RWPE2 (cell line): ENCODE data around the gene IL20RB.

ENCODE experiments used
- ATAC-seq: fragments of 200-7000 bp; cut with Tn5 transposase; 3 replicates; pipeline ENCODE4 v1.9.1; 2021; ENCODE audit warnings: low read depth
- DNase-seq: peaks from one replicate; pipeline ENCODE4 v3.0.0-alpha.2; 2020; ENCODE audit warnings: low spot score
- H3K27ac ChIP-seq: fragments of 450-650 bp; 2 replicates; pipeline ENCODE4 v1.5.1; 2017; ENCODE audit warnings: mild to moderate bottlenecking; ENCODE audit not compliant: poor library complexity, severe bottlenecking
- H3K27me3 ChIP-seq: fragments of 250-450 bp; sonication (Bioruptor Pico); 2 replicates; pipeline ENCODE4 v1.5.1; 2021; ENCODE audit warnings: mild to moderate bottlenecking, moderate library complexity; ENCODE audit not compliant: insufficient read depth, poor library complexity, severe bottlenecking
- H3K36me3 ChIP-seq: fragments of 250-450 bp; sonication (Bioruptor Pico); 2 replicates; pipeline ENCODE4 v1.5.1; 2020; ENCODE audit warnings: low read depth, mild to moderate bottlenecking, moderate library complexity
- H3K4me1 ChIP-seq: fragments of 250-450 bp; sonication (Bioruptor Pico); 2 replicates; pipeline ENCODE4 v1.5.1; 2021; ENCODE audit warnings: mild to moderate bottlenecking, moderate library complexity; ENCODE audit not compliant: insufficient read depth, poor library complexity, severe bottlenecking
- H3K4me3 ChIP-seq: fragments of 250-450 bp; sonication (Bioruptor Pico); 2 replicates; pipeline ENCODE4 v1.5.1; 2021; ENCODE audit warnings: mild to moderate bottlenecking, moderate library complexity; ENCODE audit not compliant: severe bottlenecking
- H3K9me3 ChIP-seq: fragments of 250-450 bp; sonication (Bioruptor Pico); 2 replicates; pipeline ENCODE4 v1.5.1; 2021; ENCODE audit warnings: mild to moderate bottlenecking, moderate library complexity; ENCODE audit not compliant: severe bottlenecking
- TF ChIP-seq, protein P1 (sequence below): fragments of 450-650 bp; IDR thresholded peaks from one replicate; pipeline ENCODE4 v1.5.1; 2017; ENCODE audit warnings: mild to moderate bottlenecking, moderate library complexity; ENCODE audit not compliant: poor library complexity, severe bottlenecking

The IL20RB gene

DNA sequence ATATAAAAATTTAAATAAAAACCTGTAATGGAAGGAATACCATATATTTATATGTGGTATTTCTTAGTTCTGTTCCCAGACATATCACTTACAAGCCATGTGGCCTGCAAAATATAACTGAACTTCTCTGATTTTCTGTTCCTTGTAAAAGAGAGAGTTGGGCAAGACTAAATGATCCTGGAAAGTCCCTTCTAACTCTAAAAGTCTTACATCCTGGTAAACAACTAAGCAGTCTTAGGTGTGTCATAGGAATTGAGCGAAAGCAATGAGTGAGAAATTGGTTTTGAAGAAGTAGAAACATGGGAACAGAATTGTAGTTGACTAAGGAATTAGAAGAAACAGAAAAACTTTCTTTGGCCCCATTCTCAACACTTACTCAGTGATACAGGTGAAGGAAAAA lies 25.3 kb upstream of the IL20RB start:
- peaks cover 32% of the 10 kb centered on the region for H3K36me3 ChIP-seq
- H3K4me1 ChIP-seq = peaks cover 34% of the 10 kb centered on the region
- H3K9me3 ChIP-seq = no peaks in the 10 kb centered on the region
- ATAC-seq (no peak), DNase-seq (no peak)
- no peaks in the 10 kb centered on the region for H3K27me3 ChIP-seq
- TF ChIP-seq, protein P1, sequence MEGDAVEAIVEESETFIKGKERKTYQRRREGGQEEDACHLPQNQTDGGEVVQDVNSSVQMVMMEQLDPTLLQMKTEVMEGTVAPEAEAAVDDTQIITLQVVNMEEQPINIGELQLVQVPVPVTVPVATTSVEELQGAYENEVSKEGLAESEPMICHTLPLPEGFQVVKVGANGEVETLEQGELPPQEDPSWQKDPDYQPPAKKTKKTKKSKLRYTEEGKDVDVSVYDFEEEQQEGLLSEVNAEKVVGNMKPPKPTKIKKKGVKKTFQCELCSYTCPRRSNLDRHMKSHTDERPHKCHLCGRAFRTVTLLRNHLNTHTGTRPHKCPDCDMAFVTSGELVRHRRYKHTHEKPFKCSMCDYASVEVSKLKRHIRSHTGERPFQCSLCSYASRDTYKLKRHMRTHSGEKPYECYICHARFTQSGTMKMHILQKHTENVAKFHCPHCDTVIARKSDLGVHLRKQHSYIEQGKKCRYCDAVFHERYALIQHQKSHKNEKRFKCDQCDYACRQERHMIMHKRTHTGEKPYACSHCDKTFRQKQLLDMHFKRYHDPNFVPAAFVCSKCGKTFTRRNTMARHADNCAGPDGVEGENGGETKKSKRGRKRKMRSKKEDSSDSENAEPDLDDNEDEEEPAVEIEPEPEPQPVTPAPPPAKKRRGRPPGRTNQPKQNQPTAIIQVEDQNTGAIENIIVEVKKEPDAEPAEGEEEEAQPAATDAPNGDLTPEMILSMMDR = no peak
- no peak overlapping the region for H3K4me3 ChIP-seq
- H3K27ac ChIP-seq = no peak overlapping the region

DNA sequence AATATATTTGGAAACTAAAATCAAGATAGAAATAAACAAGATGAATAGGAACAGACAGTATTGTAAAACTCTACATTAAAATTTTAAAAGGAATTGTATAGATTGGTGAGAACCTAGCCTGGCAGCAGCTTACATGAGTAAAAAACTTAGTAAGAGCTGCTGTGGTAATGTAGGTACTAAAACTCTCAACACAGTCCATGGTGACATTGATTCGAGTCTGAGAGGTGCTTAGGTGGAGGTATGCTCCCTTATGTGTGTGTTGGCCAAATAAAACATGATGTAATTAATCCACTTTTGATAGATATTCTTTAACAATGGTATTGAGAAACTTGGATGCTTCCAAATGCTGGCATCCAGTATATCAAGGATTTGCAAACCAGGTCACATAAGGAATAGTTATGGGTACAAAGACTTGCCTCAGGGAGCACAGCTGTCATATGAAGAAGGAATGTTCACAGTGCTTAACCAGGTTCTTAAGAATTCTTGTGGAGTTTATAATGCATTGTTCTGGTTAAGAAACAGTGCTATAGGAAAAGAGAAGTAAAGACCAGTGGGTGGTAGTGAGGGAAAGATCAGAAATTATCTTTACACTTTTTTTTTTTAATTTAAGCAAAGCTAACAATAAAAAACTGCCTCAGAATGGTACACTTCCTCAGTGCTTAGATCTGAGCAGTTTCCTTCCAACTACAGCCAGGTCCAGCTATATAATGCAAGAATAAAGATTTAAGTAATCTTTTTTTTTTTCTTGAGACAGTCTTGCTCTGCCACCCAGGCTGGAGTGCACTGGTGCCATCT lies 24.6 kb upstream of the IL20RB start:
- no peak overlapping the region for H3K4me3 ChIP-seq
- H3K27ac ChIP-seq = no peak overlapping the region
- DNase-seq (no peak), ATAC-seq (no peak)
- H3K9me3 ChIP-seq = no peaks in the 10 kb centered on the region
- H3K27me3 ChIP-seq = no peaks in the 10 kb centered on the region
- peaks cover 40% of the 10 kb centered on the region for H3K4me1 ChIP-seq
- peaks cover 26% of the 10 kb centered on the region for H3K36me3 ChIP-seq
- TF ChIP-seq, protein P1 = no peak

DNA sequence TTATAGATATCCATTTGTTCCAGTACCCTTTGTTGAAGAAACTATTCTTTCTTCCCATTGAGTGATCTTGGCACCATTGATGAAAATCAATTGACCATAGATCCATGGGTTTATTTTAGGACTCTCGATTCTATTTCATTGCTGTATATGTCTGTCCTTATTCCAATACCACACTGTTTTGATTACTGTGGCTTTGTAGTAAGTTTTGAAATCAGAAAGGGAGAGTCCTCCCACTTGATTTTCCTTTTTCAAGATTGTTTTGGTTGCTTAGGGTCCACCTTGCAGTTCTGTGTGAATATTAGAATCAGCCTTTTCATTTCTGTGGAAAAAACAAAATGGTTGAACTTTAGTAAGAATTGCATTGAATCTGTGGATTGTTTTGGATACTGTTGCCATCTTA lies 20.6 kb upstream of the IL20RB start:
- no peaks in the 10 kb centered on the region for H3K27me3 ChIP-seq
- DNase-seq (no peak), ATAC-seq (no peak)
- no peak overlapping the region for H3K4me3 ChIP-seq
- H3K36me3 ChIP-seq = peaks cover 13% of the 10 kb centered on the region
- H3K27ac ChIP-seq = no peak overlapping the region
- TF ChIP-seq, protein P1 = no peak
- H3K4me1 ChIP-seq = peaks cover 22% of the 10 kb centered on the region
- H3K9me3 ChIP-seq = no peaks in the 10 kb centered on the region

DNA sequence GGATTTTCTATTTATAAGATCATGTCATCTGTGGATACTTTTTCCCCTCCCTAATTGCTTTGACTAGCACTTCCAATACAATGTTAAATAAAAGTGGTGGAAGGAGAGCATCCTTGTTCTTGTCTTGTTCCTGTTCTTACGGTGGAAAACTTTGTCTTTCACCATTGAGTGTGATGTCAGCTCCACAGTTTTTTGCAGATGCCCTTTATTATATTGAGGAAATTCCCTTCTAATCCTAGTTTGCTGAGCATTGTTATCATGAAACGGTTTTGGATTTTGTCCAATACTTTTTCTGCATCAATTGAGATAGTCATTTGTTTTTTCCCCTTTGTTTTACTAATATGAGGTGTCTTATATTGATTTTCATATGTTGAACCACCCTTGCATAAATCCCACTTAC lies 19.9 kb upstream of the IL20RB start:
- peaks cover 15% of the 10 kb centered on the region for H3K4me1 ChIP-seq
- no peaks in the 10 kb centered on the region for H3K27me3 ChIP-seq
- TF ChIP-seq, protein P1 = no peak
- H3K9me3 ChIP-seq = no peaks in the 10 kb centered on the region
- DNase-seq (no peak), ATAC-seq (peak; percentile 14; the same call in 1 of the 3 replicates)
- peaks cover 13% of the 10 kb centered on the region for H3K36me3 ChIP-seq
- no peak overlapping the region for H3K4me3 ChIP-seq
- H3K27ac ChIP-seq = peak overlapping the region; percentile 25

DNA sequence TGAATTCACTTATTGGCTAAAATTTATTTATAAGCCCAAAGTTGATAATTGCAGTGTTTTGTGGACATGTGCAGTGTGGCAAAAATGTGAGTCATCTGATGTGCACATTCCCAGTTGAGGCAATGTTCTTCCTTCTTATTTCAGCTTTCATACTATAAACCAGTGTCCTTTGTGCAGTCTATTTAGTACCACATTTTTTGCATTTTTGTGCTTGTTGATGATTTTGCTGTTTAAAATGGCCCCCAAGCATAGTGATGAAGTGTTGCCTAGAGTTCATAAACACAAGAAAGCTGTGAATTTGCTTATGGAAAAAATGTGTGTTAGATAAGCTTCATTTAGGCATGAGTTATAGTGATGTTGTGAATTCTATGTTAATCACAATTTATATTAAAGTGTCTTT lies 19.4 kb upstream of the IL20RB start:
- ATAC-seq = peak; percentile 72
- Histone ChIP-seq H3K27me3 (no peaks in the 10 kb centered on the region), H3K9me3 (no peaks in the 10 kb centered on the region), H3K4me3 (no peak overlapping the region), H3K36me3 (peaks cover 13% of the 10 kb centered on the region), H3K27ac (peak overlapping the region; percentile 25), H3K4me1 (peaks cover 15% of the 10 kb centered on the region)
- no peak for DNase-seq
- TF ChIP-seq, protein P1 = no peak
